Gastroesophageal sphincter (tissue), 3 donors: ENCODE data around the gene RAB9B.

Experiments used
- CTCF ChIP-seq, 4 experiments: fragments of 200-600 bp in 2 of 4; fragments of 450-650 bp in 2 of 4; sonication (generic) in 1 of 4; IDR thresholded peaks; one replicate each; pipeline ENCODE4 v1.5.1; 2017 to 2019; ENCODE audit warnings: antibody characterized with exemption in 4 of 4, mild to moderate bottlenecking in 2 of 4, moderate library complexity in 2 of 4
- POLR2A ChIP-seq, 2 donors: fragments of 450-650 bp; IDR thresholded peaks; one replicate each; pipeline ENCODE4 v1.6.1; 2017; ENCODE audit warnings: antibody characterized with exemption in 2 of 2, mild to moderate bottlenecking in 2 of 2, moderate library complexity in 1 of 2
- POLR2AphosphoS5 ChIP-seq: sonication (generic); formaldehyde crosslinking; IDR thresholded peaks from one replicate; pipeline ENCODE4 v1.6.1; 2017; ENCODE audit warnings: antibody characterized with exemption

GRCh38 chrX:103773445-103773844 lies 58.6 kb downstream of the RAB9B start:
- no peak for TF ChIP-seq POLR2A (IDR thresholded peaks at IDR 0.05)
- no peak for TF ChIP-seq CTCF (IDR thresholded peaks at IDR 0.05)
- TF ChIP-seq POLR2AphosphoS5: no peak
